SW480 (cell line): ENCODE measurements around the gene ADGRD1.

Experiments
- DNase-seq: peaks from one replicate; pipeline ENCODE4 v3.0.0-alpha.2; 2016; ENCODE audit warnings: low spot score

The ADGRD1 gene

GRCh38 chr12:131042834-131043245, 89.1 kb downstream of the ADGRD1 start:
- no peak for DNase-seq

- DNase-seq: no peak
These were observed 89.7 kb downstream of the ADGRD1 start for GRCh38 chr12:131043401-131043871.

- DNase-seq: no peak
These were observed 90.4 kb downstream of the ADGRD1 start for GRCh38 chr12:131044136-131044535.

- no peak for DNase-seq
These were observed 91.2 kb downstream of the ADGRD1 start for GRCh38 chr12:131044760-131045381.

- no peak for DNase-seq
These were observed 92.2 kb downstream of the ADGRD1 start for GRCh38 chr12:131045705-131046460.

GRCh38 chr12:131046813-131047788, 93.4 kb downstream of the ADGRD1 start:
- DNase-seq: no peak

GRCh38 chr12:131047789-131048610, 94.3 kb downstream of the ADGRD1 start:
- no peak for DNase-seq

- DNase-seq: no peak
These were observed 94.9 kb downstream of the ADGRD1 start for GRCh38 chr12:131048611-131048990.

- DNase-seq: no peak
These were observed 95.3 kb downstream of the ADGRD1 start for GRCh38 chr12:131049002-131049401.

- no peak for DNase-seq
These were observed 96.0 kb downstream of the ADGRD1 start for GRCh38 chr12:131049549-131050339.

GRCh38 chr12:131050463-131051154, 96.9 kb downstream of the ADGRD1 start:
- DNase-seq: no peak

- DNase-seq: no peak
These were observed 97.4 kb downstream of the ADGRD1 start for GRCh38 chr12:131051155-131051473.

- no peak for DNase-seq
These were observed 98.5 kb downstream of the ADGRD1 start for GRCh38 chr12:131052063-131052781.

GRCh38 chr12:131052929-131053328, 99.2 kb downstream of the ADGRD1 start:
- DNase-seq: no peak

GRCh38 chr12:131053567-131053966, 99.9 kb downstream of the ADGRD1 start:
- no peak for DNase-seq

- DNase-seq: no peak
These were observed 100.8 kb downstream of the ADGRD1 start for GRCh38 chr12:131054345-131055092.

- DNase-seq: no peak
These were observed 101.4 kb downstream of the ADGRD1 start for GRCh38 chr12:131055093-131055465.

GRCh38 chr12:131055596-131056233, 102.0 kb downstream of the ADGRD1 start:
- no peak for DNase-seq
